ENCODE results near the gene POLG.

The POLG gene

GRCh38 chr15:89356634-89357298 is 22.1 kb upstream of the POLG start:
- no peak for DNase-seq

GRCh38 chr15:89353991-89354390 is 19.4 kb upstream of the POLG start:
- DNase-seq: no peak

GRCh38 chr15:89352476-89352875 is 17.9 kb upstream of the POLG start:
- DNase-seq: no peak

GRCh38 chr15:89349206-89349558 is 14.6 kb upstream of the POLG start:
- no peak for DNase-seq

- DNase-seq: no peak
Measured at GRCh38 chr15:89346516-89347231, 12.1 kb upstream of the POLG start.

- no peak for DNase-seq
Measured at GRCh38 chr15:89345248-89345647, 10.6 kb upstream of the POLG start.

GRCh38 chr15:89342840-89343239 is 8.2 kb upstream of the POLG start:
- no peak for DNase-seq

- no peak for DNase-seq
Measured at GRCh38 chr15:89341316-89342005, 6.8 kb upstream of the POLG start.

GRCh38 chr15:89340573-89340972 is 5.9 kb upstream of the POLG start:
- no peak for DNase-seq

- DNase-seq: no peak
Measured at GRCh38 chr15:89338036-89338435, 3.4 kb upstream of the POLG start.

GRCh38 chr15:89335298-89336041 is 846 bp upstream of the POLG start:
- DNase-seq: peak in 4 of 6 experiments; percentile 37 to 71 (median 60)

GRCh38 chr15:89333959-89334509 is 590 bp downstream of the POLG start:
- no peak for DNase-seq

GRCh38 chr15:89333011-89333860 is 1.4 kb downstream of the POLG start:
- no peak for DNase-seq

GRCh38 chr15:89332446-89332845 is 2.2 kb downstream of the POLG start:
- DNase-seq: peak in 1 of 6 experiments; percentile 6

- no peak for DNase-seq
Measured at GRCh38 chr15:89330881-89331595, 3.6 kb downstream of the POLG start.

GRCh38 chr15:89330119-89330518 is 4.5 kb downstream of the POLG start:
- no peak for DNase-seq

GRCh38 chr15:89329329-89330084 is 5.1 kb downstream of the POLG start:
- DNase-seq: peak in 2 of 6 experiments; percentile 13 to 16

GRCh38 chr15:89328398-89329254 is 6.0 kb downstream of the POLG start:
- DNase-seq: no peak

- no peak for DNase-seq
Measured at GRCh38 chr15:89327113-89327512, 7.5 kb downstream of the POLG start.

GRCh38 chr15:89326316-89326715 is 8.3 kb downstream of the POLG start:
- no peak for DNase-seq

All from stimulated activated naive CD4-positive, alpha-beta T cell (primary cell).